HL-60 (cell line): ENCODE data around the gene KIAA1210.

Experiments used
- DNase-seq, 2 experiments: peaks; one replicate each; pipeline ENCODE4 v3.0.0-alpha.2; 2010 to 2020; ENCODE audit warnings: low read depth in 1 of 2, low spot score in 1 of 2
- H3K27ac ChIP-seq: fragments of 250-450 bp; sonication (Bioruptor Pico); replicated peaks from 2 replicates; pipeline ENCODE4 v1.5.1; 2020; ENCODE audit warnings: mild to moderate bottlenecking, moderate library complexity
- H3K27me3 ChIP-seq: fragments of 250-450 bp; sonication (Bioruptor Pico); 2 replicates; pipeline ENCODE4 v1.5.1; 2021; ENCODE audit warnings: mild to moderate bottlenecking, moderate library complexity; ENCODE audit not compliant: insufficient read depth, poor library complexity, severe bottlenecking
- H3K4me3 ChIP-seq: replicated peaks from 2 replicates; pipeline ENCODE4 v1.5.1; 2011; ENCODE audit warnings: mild to moderate bottlenecking, control low read depth, low read length; ENCODE audit not compliant: insufficient read depth
- GABPA ChIP-seq: IDR thresholded peaks from 2 replicates; pipeline ENCODE4 v1.6.1; 2012; ENCODE audit warnings: low read depth
- POLR2AphosphoS5 ChIP-seq: IDR thresholded peaks from 2 replicates; pipeline ENCODE4 v1.6.1; 2012; ENCODE audit warnings: low read depth
- REST ChIP-seq: IDR thresholded peaks from 2 replicates; pipeline ENCODE4 v1.6.1; 2012; ENCODE audit warnings: low read depth; ENCODE audit not compliant: insufficient replicate concordance
- SPI1 ChIP-seq: IDR thresholded peaks from 2 replicates; pipeline ENCODE4 v1.6.1; 2012; ENCODE audit warnings: low read depth, mild to moderate bottlenecking, borderline replicate concordance
- TF ChIP-seq, protein P1 (sequence below): IDR thresholded peaks from one replicate; pipeline ENCODE4 v1.5.1; 2011; ENCODE audit warnings: low read length, control low read depth, inconsistent platforms; ENCODE audit not compliant: insufficient read depth

KIAA1210 gene

DNA sequence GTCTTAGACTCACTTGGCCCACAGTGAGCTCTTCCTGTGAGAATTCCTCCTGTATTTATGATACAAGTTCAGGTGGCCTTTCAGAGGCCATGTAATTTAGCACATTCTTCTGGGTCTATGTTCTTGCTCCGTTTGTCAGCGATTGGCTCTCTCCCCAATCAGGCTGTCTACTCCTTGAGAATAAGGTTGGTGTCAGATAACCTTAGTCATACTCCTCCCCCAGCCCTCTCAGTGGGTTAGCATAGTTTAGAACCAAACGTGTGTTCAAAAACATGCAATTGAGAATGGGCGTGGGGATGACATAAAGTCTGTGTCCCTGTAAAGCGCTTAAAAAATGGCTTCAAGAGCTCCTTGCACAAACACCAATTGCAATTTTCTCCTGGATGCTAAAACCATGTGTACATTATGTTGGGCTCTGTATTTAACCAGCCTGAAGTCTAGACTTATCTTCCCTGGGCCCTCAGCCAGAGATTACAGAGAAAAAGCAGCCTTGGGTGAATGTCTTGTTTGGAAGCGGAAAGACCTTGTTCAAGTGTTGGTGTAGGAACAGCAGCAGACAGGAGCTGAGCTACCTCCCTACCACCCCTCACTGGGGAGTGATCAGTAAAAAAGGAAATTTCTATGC, 64.8 kb downstream of the KIAA1210 start:
- DNase-seq, result no peak
- Histone ChIP-seq H3K27me3 (peaks cover 7% of the 10 kb centered on the region), H3K27ac (no peak overlapping the region), H3K4me3 (no peak overlapping the region)
- no peak for TF ChIP-seq REST
- TF ChIP-seq, protein P1, sequence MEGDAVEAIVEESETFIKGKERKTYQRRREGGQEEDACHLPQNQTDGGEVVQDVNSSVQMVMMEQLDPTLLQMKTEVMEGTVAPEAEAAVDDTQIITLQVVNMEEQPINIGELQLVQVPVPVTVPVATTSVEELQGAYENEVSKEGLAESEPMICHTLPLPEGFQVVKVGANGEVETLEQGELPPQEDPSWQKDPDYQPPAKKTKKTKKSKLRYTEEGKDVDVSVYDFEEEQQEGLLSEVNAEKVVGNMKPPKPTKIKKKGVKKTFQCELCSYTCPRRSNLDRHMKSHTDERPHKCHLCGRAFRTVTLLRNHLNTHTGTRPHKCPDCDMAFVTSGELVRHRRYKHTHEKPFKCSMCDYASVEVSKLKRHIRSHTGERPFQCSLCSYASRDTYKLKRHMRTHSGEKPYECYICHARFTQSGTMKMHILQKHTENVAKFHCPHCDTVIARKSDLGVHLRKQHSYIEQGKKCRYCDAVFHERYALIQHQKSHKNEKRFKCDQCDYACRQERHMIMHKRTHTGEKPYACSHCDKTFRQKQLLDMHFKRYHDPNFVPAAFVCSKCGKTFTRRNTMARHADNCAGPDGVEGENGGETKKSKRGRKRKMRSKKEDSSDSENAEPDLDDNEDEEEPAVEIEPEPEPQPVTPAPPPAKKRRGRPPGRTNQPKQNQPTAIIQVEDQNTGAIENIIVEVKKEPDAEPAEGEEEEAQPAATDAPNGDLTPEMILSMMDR, result no peak
- no peak for TF ChIP-seq SPI1
- no peak for TF ChIP-seq POLR2AphosphoS5
- TF ChIP-seq GABPA, result no peak

DNA sequence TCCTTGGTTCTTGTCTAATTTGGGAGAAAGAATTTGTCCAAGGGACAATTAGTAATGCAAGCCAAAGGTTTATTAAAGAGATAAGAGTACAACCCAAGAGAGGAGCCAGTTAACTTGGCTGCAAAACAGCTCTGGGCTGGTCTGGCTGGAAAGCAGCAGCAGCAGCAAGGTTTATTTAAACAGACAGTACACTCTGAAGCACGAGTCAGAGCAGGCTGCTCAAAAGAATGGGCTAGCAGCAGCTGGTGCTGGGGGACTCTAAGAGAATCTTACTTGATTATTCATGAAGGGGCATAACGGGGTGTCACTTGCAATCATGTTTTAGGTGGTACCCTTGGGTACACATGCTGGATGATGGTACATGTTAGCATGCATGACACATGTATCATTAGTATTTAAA, 71.9 kb downstream of the KIAA1210 start:
- Histone ChIP-seq H3K27ac (no peak overlapping the region), H3K4me3 (no peak overlapping the region), H3K27me3 (peaks cover 2% of the 10 kb centered on the region)
- DNase-seq, result no peak
- TF ChIP-seq, protein P1, result no peak
- TF ChIP-seq REST (no peak), GABPA (no peak), POLR2AphosphoS5 (no peak), SPI1 (no peak)

DNA sequence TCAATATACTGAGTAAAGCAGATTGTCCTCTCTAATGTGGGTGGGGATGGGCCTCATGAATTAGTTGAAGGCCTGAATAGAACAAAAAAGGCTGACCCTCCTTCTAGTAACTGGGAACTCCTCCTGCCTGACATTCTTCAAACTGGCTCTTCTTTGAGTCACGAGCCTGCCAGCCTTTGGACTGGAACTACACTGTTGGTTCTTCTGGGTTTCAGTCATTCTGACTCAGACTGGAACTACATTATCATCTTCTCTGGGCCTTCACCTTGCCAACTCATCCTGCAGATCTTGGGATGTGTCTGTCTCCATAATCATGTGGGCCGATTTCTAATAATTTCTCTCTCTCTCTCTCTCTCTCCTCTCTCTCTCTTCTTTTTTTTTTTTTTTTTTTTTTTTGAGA, 81.7 kb downstream of the KIAA1210 start:
- Histone ChIP-seq H3K4me3 (no peak overlapping the region), H3K27me3 (no peaks in the 10 kb centered on the region), H3K27ac (no peak overlapping the region)
- no peak for DNase-seq
- TF ChIP-seq REST (no peak), SPI1 (no peak), POLR2AphosphoS5 (no peak), GABPA (no peak)
- TF ChIP-seq, protein P1, result no peak
